DMS153 treated with DMSO at 0.1 percent for 48 hours (cell line): ENCODE results near the gene RTN4R.
"Not testable (repeated sequence)": the region's sequence is repeated elsewhere in the genome, so short reads cannot be mapped to it uniquely, and the experiment has no call there.

Experiments used
- DNase-seq: peaks from one replicate; lab custom pipeline; 2025; ENCODE audit not compliant: unreplicated experiment; lab: John Stamatoyannopoulos, UW

RTN4R gene

GRCh38 chr22:20268279-20269012 lies at the start of gene RTN4R:
RTN4R (minus strand) TSS chr22:20268318; CDS start chr22:20268092, 226 bp downstream.
- peak; percentile 36 for DNase-seq

- DNase-seq: not testable (repeated sequence)
These were observed 49.4 kb upstream of the RTN4R start for GRCh38 chr22:20317402-20318042.

- no peak for DNase-seq
These were observed 48.8 kb upstream of the RTN4R start for GRCh38 chr22:20316844-20317401.

GRCh38 chr22:20316217-20316843 lies 48.2 kb upstream of the RTN4R start:
- DNase-seq: no peak

- DNase-seq: no peak
These were observed 47.5 kb upstream of the RTN4R start for GRCh38 chr22:20315337-20316216.

- DNase-seq: not testable (repeated sequence)
These were observed 46.7 kb upstream of the RTN4R start for GRCh38 chr22:20314741-20315336.

GRCh38 chr22:20314206-20314605 lies 46.1 kb upstream of the RTN4R start:
- not testable (repeated sequence) for DNase-seq

- not testable (repeated sequence) for DNase-seq
These were observed 45.4 kb upstream of the RTN4R start for GRCh38 chr22:20313306-20314077.

- DNase-seq: no peak
These were observed 44.5 kb upstream of the RTN4R start for GRCh38 chr22:20312396-20313191.

GRCh38 chr22:20311249-20312062 lies 43.3 kb upstream of the RTN4R start:
- not testable (repeated sequence) for DNase-seq

GRCh38 chr22:20310773-20311172 lies 42.7 kb upstream of the RTN4R start:
- not testable (repeated sequence) for DNase-seq

- not testable (repeated sequence) for DNase-seq
These were observed 42.1 kb upstream of the RTN4R start for GRCh38 chr22:20310180-20310579.

GRCh38 chr22:20308806-20309650 lies 40.9 kb upstream of the RTN4R start:
- DNase-seq: not testable (repeated sequence)

GRCh38 chr22:20307448-20308447 lies 39.6 kb upstream of the RTN4R start:
- not testable (repeated sequence) for DNase-seq

GRCh38 chr22:20306646-20307447 lies 38.7 kb upstream of the RTN4R start:
- not testable (repeated sequence) for DNase-seq
